PC-9 (cell line): Measurements from ENCODE around the gene FBLN2.

Experiments used
- EZH2 ChIP-seq: fragments of 200-600 bp; sonication (generic); IDR thresholded peaks from 2 replicates; pipeline ENCODE4 v1.8.0; 2017; ENCODE audit warnings: antibody characterized with exemption, low read depth
- TF ChIP-seq, protein P1 (sequence below): fragments of 200-600 bp; sonication (generic); conservative IDR thresholded peaks from 2 replicates; pipeline ENCODE4 v1.6.1; 2017; ENCODE audit warnings: mixed run types, antibody characterized with exemption, mild to moderate bottlenecking, moderate library complexity

- TF ChIP-seq, protein P1, sequence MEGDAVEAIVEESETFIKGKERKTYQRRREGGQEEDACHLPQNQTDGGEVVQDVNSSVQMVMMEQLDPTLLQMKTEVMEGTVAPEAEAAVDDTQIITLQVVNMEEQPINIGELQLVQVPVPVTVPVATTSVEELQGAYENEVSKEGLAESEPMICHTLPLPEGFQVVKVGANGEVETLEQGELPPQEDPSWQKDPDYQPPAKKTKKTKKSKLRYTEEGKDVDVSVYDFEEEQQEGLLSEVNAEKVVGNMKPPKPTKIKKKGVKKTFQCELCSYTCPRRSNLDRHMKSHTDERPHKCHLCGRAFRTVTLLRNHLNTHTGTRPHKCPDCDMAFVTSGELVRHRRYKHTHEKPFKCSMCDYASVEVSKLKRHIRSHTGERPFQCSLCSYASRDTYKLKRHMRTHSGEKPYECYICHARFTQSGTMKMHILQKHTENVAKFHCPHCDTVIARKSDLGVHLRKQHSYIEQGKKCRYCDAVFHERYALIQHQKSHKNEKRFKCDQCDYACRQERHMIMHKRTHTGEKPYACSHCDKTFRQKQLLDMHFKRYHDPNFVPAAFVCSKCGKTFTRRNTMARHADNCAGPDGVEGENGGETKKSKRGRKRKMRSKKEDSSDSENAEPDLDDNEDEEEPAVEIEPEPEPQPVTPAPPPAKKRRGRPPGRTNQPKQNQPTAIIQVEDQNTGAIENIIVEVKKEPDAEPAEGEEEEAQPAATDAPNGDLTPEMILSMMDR: no peak
- TF ChIP-seq EZH2: no peak
Measured at GRCh38 chr3:13600950-13601691, 52.2 kb downstream of the FBLN2 start.
